ENCODE data around the gene ACADM. TPM values are rescaled to one million over a fixed set of nuclear protein-coding genes. Genes with fewer than 3 reads are reported as not detected.
"Not testable (repeated sequence)": the region's sequence is repeated elsewhere in the genome, so short reads cannot be mapped to it uniquely, and the experiment has no call there.

ACADM gene
- total RNA-seq = 10 to 100 TPM; 40.1 to 49.6 TPM

DNA sequence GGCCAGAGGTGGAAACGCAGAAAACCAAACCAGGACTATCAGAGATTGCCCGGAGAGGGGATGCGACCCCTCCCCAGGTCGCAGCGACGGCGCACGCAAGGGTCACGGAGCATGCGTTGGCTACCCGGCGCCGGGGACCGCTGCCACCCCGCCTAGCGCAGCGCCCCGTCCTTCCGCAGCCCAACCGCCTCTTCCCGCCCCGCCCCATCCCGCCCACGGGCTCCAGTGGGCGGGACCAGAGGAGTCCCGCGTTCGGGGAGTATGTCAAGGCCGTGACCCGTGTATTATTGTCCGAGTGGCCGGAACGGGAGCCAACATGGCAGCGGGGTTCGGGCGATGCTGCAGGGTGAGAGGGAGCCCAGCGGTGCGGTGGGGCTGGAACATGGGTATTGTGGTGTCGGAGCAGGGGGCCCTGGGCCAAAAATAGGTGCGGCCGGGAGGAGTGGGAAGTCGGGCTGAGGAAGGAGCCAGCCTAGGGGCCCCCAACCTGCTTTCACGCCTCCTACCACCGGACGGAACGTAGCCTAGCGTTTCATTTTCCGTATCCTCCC, at the start of gene ACADM:
ACADM (plus strand) TSS at position 238 of the 551 bp plus-strand sequence; CDS start at position 317, 79 bp downstream.
- H3K27ac Mint-ChIP-seq = peak within 1 kb of the TSS; percentile 90 to 91
- peak; percentile 98 to 99 for ATAC-seq
- peak within 1 kb of the TSS; percentile 97 for H3K4me3 Mint-ChIP-seq
- H3K36me3 Mint-ChIP-seq = no peaks in the 10 kb centered on the region
- H3K4me1 Mint-ChIP-seq (ENCODE audit: low read depth in 2 of 2) = peaks cover 23 to 25% of the 10 kb centered on the region in 2 donors
- peak; percentile 93 for DNase-seq (ENCODE audit: low spot score)
- no peaks in the 10 kb centered on the region for H3K9me3 Mint-ChIP-seq
- H3K27me3 Mint-ChIP-seq = no peaks in the 10 kb centered on the region

- H3K36me3 Mint-ChIP-seq = peaks cover 9% of the 10 kb centered on the region
- H3K4me3 Mint-ChIP-seq = no peak overlapping the region
- peaks cover 4 to 25% of the 10 kb centered on the region in 2 donors for H3K27me3 Mint-ChIP-seq
- ATAC-seq = no peak
- peaks cover 3% of the 10 kb centered on the region for H3K9me3 Mint-ChIP-seq
- DNase-seq (ENCODE audit: low spot score) = no peak
- H3K27ac Mint-ChIP-seq = no peak overlapping the region
- H3K4me1 Mint-ChIP-seq (ENCODE audit: low read depth in 2 of 2) = no peaks in the 10 kb centered on the region
Observed at GRCh38 chr1:75677443-75677842, 47.1 kb upstream of the ACADM start.

DNA sequence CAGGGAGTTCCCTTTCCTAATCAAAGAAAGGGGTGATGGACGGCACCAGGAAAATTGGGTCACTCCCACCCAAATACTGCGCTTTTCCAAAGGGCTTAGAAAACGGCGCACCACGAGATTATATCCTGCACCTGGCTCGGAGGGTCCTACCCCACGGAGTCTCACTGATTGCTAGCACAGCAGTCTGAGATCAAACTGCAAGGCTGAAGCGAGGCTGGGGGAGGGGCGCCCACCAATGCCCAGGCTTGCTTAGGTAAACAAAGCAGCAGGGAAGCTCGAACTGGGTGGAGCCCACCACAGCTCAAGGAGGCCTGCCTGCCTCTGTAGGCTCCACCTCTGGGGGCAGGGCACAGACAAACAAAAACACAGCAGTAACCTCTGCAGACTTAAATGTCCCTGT, 46.5 kb upstream of the ACADM start:
- not testable (repeated sequence) for H3K36me3 Mint-ChIP-seq; H3K27ac Mint-ChIP-seq; ATAC-seq; H3K9me3 Mint-ChIP-seq; H3K4me1 Mint-ChIP-seq (ENCODE audit: low read depth in 2 of 2); DNase-seq (ENCODE audit: low spot score); H3K4me3 Mint-ChIP-seq
- H3K27me3 Mint-ChIP-seq = peaks cover 4 to 25% of the 10 kb centered on the region in 2 donors

DNA sequence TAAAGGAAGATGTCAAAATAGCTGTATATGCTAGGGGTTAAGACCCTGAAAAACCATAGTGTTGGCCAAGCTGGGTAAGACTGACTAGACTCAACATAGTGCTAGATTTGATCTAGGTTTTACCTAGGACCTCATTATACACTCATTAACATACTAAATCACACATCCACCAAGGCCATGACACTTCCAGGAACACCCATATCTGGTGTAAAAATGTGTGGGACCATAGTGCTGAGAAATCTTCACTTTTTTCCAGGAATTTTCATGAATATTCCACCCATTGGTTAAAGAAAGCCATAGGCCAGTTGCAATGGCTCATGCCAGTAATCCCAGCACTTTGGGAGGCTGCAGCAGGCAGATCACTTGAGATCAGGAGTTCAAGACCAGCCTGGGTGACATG, 34.0 kb upstream of the ACADM start:
- no peak for DNase-seq (ENCODE audit: low spot score)
- H3K27ac Mint-ChIP-seq = no peak overlapping the region
- no peak overlapping the region for H3K4me3 Mint-ChIP-seq
- no peaks in the 10 kb centered on the region for H3K36me3 Mint-ChIP-seq
- peaks cover 12 to 14% of the 10 kb centered on the region in 2 donors for H3K27me3 Mint-ChIP-seq
- H3K9me3 Mint-ChIP-seq = peaks cover 5% of the 10 kb centered on the region
- ATAC-seq = no peak
- H3K4me1 Mint-ChIP-seq (ENCODE audit: low read depth in 2 of 2) = no peaks in the 10 kb centered on the region

GRCh38 chr1:75693551-75693950, 31.0 kb upstream of the ACADM start:
- H3K36me3 Mint-ChIP-seq = no peaks in the 10 kb centered on the region
- DNase-seq (ENCODE audit: low spot score) (no peak), ATAC-seq (no peak)
- H3K4me3 Mint-ChIP-seq = no peak overlapping the region
- H3K9me3 Mint-ChIP-seq = no peaks in the 10 kb centered on the region
- no peak overlapping the region for H3K27ac Mint-ChIP-seq
- H3K27me3 Mint-ChIP-seq = peaks cover 7 to 11% of the 10 kb centered on the region in 2 donors
- H3K4me1 Mint-ChIP-seq (ENCODE audit: low read depth in 2 of 2) = no peaks in the 10 kb centered on the region

DNA sequence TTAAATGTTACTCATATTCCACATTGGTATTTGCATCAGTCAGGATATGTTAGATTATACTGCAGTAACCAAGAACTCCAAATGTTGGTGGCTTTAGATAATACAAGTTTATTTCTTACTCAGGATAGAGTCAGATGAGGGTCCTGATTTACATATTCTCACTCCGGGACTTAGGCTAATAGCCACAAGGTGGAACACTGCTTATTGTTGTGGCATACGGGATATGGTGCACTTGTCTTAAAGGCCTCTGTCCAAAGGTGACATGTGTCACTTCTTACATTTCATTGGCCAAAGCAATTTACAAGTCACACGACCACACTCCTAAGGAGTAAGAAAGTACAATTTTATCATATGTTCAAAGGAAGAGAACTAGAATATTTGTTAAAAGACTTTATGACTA, 28.5 kb upstream of the ACADM start:
- H3K4me3 Mint-ChIP-seq = no peak overlapping the region

GRCh38 chr1:75707191-75707590, 17.3 kb upstream of the ACADM start:
- DNase-seq (ENCODE audit: low spot score) = no peak
- Mint-ChIP-seq H3K4me3 (no peak overlapping the region), H3K9me3 (no peaks in the 10 kb centered on the region), H3K36me3 (peaks cover 6% of the 10 kb centered on the region), H3K27me3 (peaks cover 10 to 50% of the 10 kb centered on the region in 2 donors), H3K4me1 (ENCODE audit: low read depth in 2 of 2) (no peaks in the 10 kb centered on the region), H3K27ac (no peak overlapping the region)
- ATAC-seq = no peak

More for the DNA sequence above, 28.5 kb upstream of the ACADM start:
- peaks cover 20 to 25% of the 10 kb centered on the region in 2 donors for H3K27me3 Mint-ChIP-seq
- ATAC-seq (no peak), DNase-seq (ENCODE audit: low spot score) (no peak)
- H3K4me1 Mint-ChIP-seq (ENCODE audit: low read depth in 2 of 2) = no peaks in the 10 kb centered on the region
- no peaks in the 10 kb centered on the region for H3K9me3 Mint-ChIP-seq
- H3K27ac Mint-ChIP-seq = no peak overlapping the region
- H3K36me3 Mint-ChIP-seq = no peaks in the 10 kb centered on the region

DNA sequence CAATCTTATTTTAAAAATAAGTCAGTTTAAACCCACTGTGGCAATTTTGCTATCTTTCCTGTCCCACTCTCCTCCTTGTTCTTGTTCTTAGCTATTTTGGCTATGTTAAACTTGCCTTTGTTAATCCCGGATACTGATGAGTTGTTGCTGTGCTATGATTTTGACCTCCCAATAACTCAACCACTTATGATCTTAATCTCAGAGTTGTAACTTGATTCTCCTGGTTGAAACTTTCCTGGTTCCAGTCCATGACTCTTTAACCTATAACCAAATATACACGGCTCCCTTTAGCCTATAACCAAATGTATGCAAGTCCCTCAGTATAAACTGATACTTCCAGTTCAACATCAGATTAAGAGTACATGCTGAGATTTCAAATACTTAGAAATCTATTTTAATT, 15.6 kb upstream of the ACADM start:
- Mint-ChIP-seq H3K4me1 (ENCODE audit: low read depth in 2 of 2) (no peaks in the 10 kb centered on the region), H3K36me3 (peaks cover 6% of the 10 kb centered on the region), H3K4me3 (no peak overlapping the region), H3K27me3 (peaks cover 15 to 59% of the 10 kb centered on the region in 2 donors), H3K9me3 (no peaks in the 10 kb centered on the region), H3K27ac (no peak overlapping the region)
- DNase-seq (ENCODE audit: low spot score) (no peak), ATAC-seq (no peak)

DNA sequence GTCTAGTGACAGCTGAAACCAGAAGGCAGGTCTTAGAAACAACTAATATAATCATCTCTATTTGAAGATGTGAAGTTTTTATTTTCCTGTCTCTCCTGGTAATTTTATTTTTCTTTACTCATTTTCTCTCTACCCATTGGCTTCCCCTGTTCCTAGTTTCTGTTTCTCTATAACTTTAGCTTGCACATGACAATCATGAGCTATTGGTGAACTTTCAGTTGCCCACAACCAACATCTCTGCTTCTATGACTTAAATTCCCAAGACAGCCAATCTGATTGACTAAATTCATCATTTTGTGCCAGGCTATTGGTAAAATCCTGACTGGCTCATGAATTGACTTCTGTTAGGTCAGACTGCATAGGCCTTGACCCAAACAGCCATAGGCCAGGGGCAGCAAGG, 13.7 kb upstream of the ACADM start:
- ATAC-seq (no peak), DNase-seq (ENCODE audit: low spot score) (no peak)
- Mint-ChIP-seq H3K4me1 (ENCODE audit: low read depth in 2 of 2) (no peaks in the 10 kb centered on the region), H3K27ac (no peak overlapping the region), H3K27me3 (peaks cover 19 to 56% of the 10 kb centered on the region in 2 donors), H3K9me3 (no peaks in the 10 kb centered on the region), H3K4me3 (no peak overlapping the region), H3K36me3 (peaks cover 6% of the 10 kb centered on the region)

DNA sequence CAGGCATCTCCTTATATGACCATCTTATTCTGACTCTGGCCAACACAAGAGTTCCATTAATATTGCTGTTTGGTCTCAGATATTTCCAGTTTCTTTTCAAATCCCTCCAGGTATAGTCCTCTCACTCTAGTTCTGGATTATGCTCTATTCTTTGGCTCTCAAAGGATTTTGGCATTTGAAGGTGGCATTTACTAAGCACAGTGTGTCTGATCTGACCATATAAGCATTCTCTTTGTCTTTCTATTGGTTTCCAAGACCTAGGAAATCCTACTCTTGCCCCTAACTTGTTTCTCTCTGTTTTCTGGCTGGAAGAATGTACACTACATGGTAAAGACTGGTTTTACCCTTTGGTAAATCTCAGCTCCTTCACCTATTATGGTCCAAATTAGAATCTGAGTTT, 12.7 kb upstream of the ACADM start:
- H3K4me3 Mint-ChIP-seq = no peak overlapping the region

DNA sequence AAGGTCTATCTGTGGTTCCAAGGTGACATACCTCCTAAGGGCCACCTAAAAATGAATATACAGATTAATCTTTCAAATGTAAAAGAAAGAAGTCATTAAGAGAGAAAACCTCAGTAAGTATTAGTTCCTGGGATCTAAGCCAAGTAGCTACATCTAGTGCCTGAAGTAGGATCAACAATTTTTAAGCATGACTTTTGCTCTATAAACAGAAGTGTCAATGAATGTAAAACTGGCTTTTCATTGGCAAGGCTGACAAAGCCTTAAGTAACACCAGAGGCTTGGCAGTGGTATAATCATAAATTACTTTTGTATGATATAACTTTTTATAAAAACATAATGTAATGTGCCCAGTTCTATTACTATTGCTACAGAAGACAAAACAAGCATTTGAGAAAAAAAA, 12.2 kb upstream of the ACADM start:
- no peak overlapping the region for H3K4me3 Mint-ChIP-seq
- no peaks in the 10 kb centered on the region for H3K4me1 Mint-ChIP-seq (ENCODE audit: low read depth in 2 of 2)
- ATAC-seq (no peak), DNase-seq (ENCODE audit: low spot score) (no peak)
- H3K9me3 Mint-ChIP-seq = no peaks in the 10 kb centered on the region
- no peak overlapping the region for H3K27ac Mint-ChIP-seq
- peaks cover 6% of the 10 kb centered on the region for H3K36me3 Mint-ChIP-seq
- peaks cover 19 to 42% of the 10 kb centered on the region in 2 donors for H3K27me3 Mint-ChIP-seq

More for the DNA sequence above, 12.7 kb upstream of the ACADM start:
- no peak for ATAC-seq
- peaks cover 16 to 46% of the 10 kb centered on the region in 2 donors for H3K27me3 Mint-ChIP-seq
- DNase-seq (ENCODE audit: low spot score) = no peak
- peaks cover 6% of the 10 kb centered on the region for H3K36me3 Mint-ChIP-seq
- H3K27ac Mint-ChIP-seq = no peak overlapping the region
- no peaks in the 10 kb centered on the region for H3K4me1 Mint-ChIP-seq (ENCODE audit: low read depth in 2 of 2)
- no peaks in the 10 kb centered on the region for H3K9me3 Mint-ChIP-seq

- ATAC-seq (no peak), DNase-seq (ENCODE audit: low spot score) (no peak)
- Mint-ChIP-seq H3K4me1 (ENCODE audit: low read depth in 2 of 2) (peaks cover 4 to 5% of the 10 kb centered on the region in 2 donors), H3K4me3 (no peak overlapping the region), H3K36me3 (no peaks in the 10 kb centered on the region), H3K27ac (no peak overlapping the region), H3K27me3 (peaks cover 0 to 5% of the 10 kb centered on the region in 2 donors), H3K9me3 (no peaks in the 10 kb centered on the region)
Observed at GRCh38 chr1:75719810-75720209, 4.7 kb upstream of the ACADM start.

DNA sequence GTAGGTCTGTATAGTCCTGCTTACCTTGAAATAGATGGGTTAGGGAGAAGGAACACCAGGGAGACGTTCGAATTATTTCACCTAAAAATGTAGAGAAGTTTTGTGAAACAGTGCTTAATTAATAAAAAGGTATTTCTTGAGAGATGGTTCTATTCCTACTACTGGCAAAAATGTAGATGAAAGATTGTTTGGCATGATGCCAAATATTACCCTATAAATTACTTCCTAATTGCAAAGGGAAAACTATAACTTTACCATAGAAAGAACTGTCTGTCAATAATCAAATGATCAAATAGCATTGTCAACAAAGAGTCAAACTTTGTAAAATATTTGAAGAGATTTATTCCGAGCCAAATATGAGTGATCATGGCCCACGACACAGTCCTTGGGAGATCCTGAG, 4.2 kb upstream of the ACADM start:
- no peak for ATAC-seq
- Mint-ChIP-seq H3K27me3 (peaks cover 0 to 5% of the 10 kb centered on the region in 2 donors), H3K9me3 (no peaks in the 10 kb centered on the region), H3K36me3 (no peaks in the 10 kb centered on the region), H3K27ac (no peak overlapping the region), H3K4me1 (ENCODE audit: low read depth in 2 of 2) (peaks cover 6 to 7% of the 10 kb centered on the region in 2 donors), H3K4me3 (no peak overlapping the region)
- DNase-seq (ENCODE audit: low spot score) = no peak

GRCh38 chr1:75720820-75721219, 3.7 kb upstream of the ACADM start:
- Mint-ChIP-seq H3K4me1 (ENCODE audit: low read depth in 2 of 2) (peaks cover 11 to 12% of the 10 kb centered on the region in 2 donors), H3K27me3 (peaks cover 0 to 5% of the 10 kb centered on the region in 2 donors), H3K27ac (no peak overlapping the region), H3K36me3 (no peaks in the 10 kb centered on the region), H3K9me3 (no peaks in the 10 kb centered on the region), H3K4me3 (no peak overlapping the region)
- DNase-seq (ENCODE audit: low spot score) = no peak
- no peak for ATAC-seq

DNA sequence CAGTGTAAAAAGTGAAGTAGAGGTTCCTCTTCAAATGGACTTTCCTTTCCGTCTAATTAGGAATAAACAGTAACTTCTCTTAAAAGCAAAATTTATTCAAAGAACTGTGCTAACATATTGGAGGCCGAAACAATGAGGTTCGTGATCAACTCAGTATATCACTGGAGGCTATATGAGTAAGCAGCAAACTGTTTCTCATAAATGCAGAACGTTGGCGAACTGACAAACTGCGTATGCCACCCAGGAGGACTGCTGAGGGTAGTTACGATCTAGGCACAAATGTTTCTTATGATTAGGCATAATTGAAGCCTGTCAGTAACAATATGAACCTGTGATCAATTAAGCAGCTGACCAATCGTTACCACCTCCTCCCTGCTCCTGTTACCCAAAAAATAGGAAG, 2.3 kb upstream of the ACADM start:
- peaks cover 17% of the 10 kb centered on the region in 2 donors for H3K4me1 Mint-ChIP-seq (ENCODE audit: low read depth in 2 of 2)
- H3K27ac Mint-ChIP-seq; ATAC-seq; H3K27me3 Mint-ChIP-seq; H3K4me3 Mint-ChIP-seq; H3K9me3 Mint-ChIP-seq; H3K36me3 Mint-ChIP-seq; DNase-seq (ENCODE audit: low spot score): not testable (repeated sequence)

All from natural killer cell treated with Interleukin-12 subunit alpha and Interleukin-12 subunit beta and Interleukin-15 and Interleukin-18, amount 100 ng/mL, for 72 hours (primary cell).